Adrenal gland (tissue), 5 donors: Measurements from ENCODE around the gene APLF.

ENCODE experiments used
- POLR2A ChIP-seq, 2 donors: fragments of 450-650 bp; IDR thresholded peaks; one replicate each; pipeline ENCODE4 v1.6.1; 2017; ENCODE audit warnings: antibody characterized with exemption in 2 of 2, mild to moderate bottlenecking in 2 of 2, moderate library complexity in 1 of 2
- TF ChIP-seq, protein P1 (sequence below), 6 experiments: fragments of 450-650 bp in 4 of 6; fragments of 200-600 bp in 2 of 6; sonication (generic) in 1 of 6; IDR thresholded peaks; 1 replicate in 5 of 6; 2 replicates in 1 of 6; pipeline versions ENCODE4 v1.5.1 to v1.8.0; 2016 to 2021; ENCODE audit warnings: antibody characterized with exemption in 6 of 6, mild to moderate bottlenecking in 2 of 6, moderate library complexity in 1 of 6
- donor health status: DM: no; HTN: no; CAD: no.

DNA sequence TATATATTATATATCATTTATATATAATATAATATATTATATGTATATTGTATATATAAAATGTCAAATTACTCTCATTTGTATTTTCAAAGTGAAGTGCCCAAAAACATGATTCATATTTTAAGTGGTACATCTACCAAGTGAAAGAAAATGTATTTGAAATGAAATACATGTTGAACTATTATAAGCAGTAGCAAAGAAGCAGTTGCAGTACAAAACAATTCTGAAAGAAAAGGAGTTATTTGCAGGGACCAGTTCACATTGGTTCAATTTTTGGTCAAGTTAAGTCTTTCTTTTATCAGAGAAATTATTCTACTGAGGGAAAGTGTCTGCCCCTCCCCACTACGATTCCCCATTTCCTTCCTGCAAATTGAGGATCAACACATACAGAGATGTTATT lies 51.9 kb downstream of the APLF start:
- TF ChIP-seq, protein P1, sequence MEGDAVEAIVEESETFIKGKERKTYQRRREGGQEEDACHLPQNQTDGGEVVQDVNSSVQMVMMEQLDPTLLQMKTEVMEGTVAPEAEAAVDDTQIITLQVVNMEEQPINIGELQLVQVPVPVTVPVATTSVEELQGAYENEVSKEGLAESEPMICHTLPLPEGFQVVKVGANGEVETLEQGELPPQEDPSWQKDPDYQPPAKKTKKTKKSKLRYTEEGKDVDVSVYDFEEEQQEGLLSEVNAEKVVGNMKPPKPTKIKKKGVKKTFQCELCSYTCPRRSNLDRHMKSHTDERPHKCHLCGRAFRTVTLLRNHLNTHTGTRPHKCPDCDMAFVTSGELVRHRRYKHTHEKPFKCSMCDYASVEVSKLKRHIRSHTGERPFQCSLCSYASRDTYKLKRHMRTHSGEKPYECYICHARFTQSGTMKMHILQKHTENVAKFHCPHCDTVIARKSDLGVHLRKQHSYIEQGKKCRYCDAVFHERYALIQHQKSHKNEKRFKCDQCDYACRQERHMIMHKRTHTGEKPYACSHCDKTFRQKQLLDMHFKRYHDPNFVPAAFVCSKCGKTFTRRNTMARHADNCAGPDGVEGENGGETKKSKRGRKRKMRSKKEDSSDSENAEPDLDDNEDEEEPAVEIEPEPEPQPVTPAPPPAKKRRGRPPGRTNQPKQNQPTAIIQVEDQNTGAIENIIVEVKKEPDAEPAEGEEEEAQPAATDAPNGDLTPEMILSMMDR (IDR thresholded peaks at IDR 0.05) = no peak
- no peak for TF ChIP-seq POLR2A (IDR thresholded peaks at IDR 0.05)
